SK-MEL-5 (cell line): ENCODE data around the gene ARID2. TPM values are rescaled to one million over a fixed set of nuclear protein-coding genes. Genes with fewer than 3 reads are reported as not detected.

Experiments used
- DNase-seq: peaks from one replicate; pipeline ENCODE4 v3.0.0-alpha.2; 2016; ENCODE audit warnings: low read depth, low spot score
- in situ Hi-C: cut with HindIII; loops from 2 replicates; pipeline ENCODE4 v1.10.0; 2016; ENCODE audit warnings: low sequenced_read_pairs, high pct_unique_total_duplicates, low pct_unique_long_range_greater_than_20kb
- small RNA-seq, 2 experiments: library from RNA; depleted of rRNA; stranded (forward); fragments of <200 nt; gene quantifications; one replicate each; pipeline ENCODE3, GENCODE V24; 2014
- total RNA-seq: library from RNA; depleted of rRNA; stranded (reverse); fragments of >200 nt; shearing (Covaris generic); gene quantifications from 2 replicates; pipeline ENCODE4 v1.2.3, GENCODE V29; 2014

The ARID2 gene
- total RNA-seq, 1 experiment from 2014 or later, result 21.9 TPM

GRCh38 chr12:45944771-45945170, 215.3 kb downstream of the ARID2 start:
- DNase-seq, result no peak
- in situ Hi-C loops, result no loop called here

GRCh38 chr12:45946435-45946834, 216.9 kb downstream of the ARID2 start:
- no peak for DNase-seq
- in situ Hi-C loops, result no loop called here

- in situ Hi-C loops, result no loop called here
- DNase-seq, result no peak
These were observed 219.0 kb downstream of the ARID2 start for GRCh38 chr12:45948546-45948945.

Small RNAs within 50 kb of the gene (small RNA-seq; reads per million reads assigned to genes)
- 0 reads per million in 2 experiments for gene RN7SL246P
